ENCODE results near the gene ADCY4. TPM values are rescaled to one million over a fixed set of nuclear protein-coding genes. Genes with fewer than 3 reads are reported as not detected.

The ADCY4 gene
- total RNA-seq, 1 experiment from 2014 or later = not detected

DNA sequence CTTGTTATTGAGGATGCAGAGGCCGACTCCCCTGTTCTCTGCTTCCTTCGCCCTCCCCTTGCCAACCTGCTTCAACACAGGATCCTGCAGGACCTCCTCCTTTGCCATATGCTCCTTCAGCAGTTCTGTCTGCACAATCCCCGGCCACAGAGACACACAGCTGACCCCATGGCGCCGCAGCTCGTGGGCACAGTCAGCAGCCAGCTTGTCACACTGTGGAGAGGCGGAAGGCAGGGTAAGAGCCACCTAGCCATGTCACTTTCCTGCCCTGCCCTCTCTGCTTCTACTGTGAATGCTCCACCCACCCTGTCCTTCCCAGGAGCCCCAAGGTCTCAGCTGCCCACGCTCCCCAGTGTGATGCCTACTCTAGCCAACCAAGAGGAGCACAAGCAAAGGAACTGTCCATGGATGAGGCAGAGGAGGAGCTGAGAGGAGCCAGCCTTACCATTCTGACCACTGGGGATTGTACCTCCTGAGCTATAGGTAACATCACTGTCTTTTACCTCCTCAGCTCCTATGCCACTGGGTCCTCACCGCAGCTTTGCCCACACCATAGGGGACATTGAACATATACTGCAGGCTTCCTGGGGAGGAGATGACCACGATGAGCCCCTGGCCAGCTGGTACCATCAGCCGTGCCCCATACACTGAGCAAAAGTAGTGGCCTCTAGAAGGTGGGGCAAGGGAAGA, 42.6 kb downstream of the ADCY4 start:
- DNase-seq (ENCODE audit: low read depth, low spot score) = no peak
- in situ Hi-C loops (cut with HindIII; ENCODE audit: low pct_unique_long_range_greater_than_20kb, low sequenced_read_pairs) = no loop called here

DNA sequence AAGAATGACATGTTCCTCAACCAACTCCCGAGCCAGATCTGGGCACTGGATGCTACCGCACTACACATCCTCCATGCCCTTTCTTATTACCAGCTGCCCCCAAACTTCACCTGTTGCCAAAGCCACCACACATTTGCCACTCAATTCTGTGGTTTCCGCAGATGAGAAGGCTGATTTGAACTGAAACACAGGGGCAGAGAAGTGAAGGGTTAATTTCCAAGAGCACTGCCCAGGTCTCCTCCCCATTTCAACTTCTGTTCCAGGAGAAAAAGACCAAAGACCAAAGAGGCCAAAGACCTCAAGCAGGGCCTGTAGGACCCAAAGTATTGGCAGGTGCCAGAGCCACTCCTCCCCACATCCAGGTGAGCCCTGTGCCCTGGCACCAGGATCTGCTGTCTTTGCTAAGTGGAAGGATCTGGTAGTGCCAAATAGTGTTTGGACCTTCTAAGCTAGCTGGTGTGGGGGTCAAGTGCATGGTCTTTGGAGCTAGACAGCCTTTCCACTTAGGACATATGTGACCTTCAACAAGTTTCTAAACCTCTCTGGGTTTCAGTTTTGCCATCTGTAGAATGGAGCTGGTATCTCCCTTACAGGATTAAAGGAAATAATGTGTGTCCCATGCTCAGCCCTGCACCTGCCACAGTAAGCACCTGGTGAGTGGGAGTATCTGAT, 43.3 kb downstream of the ADCY4 start:
- no peak for DNase-seq (ENCODE audit: low read depth, low spot score)
- in situ Hi-C loops (cut with HindIII; ENCODE audit: low pct_unique_long_range_greater_than_20kb, low sequenced_read_pairs) = no loop called here

DNA sequence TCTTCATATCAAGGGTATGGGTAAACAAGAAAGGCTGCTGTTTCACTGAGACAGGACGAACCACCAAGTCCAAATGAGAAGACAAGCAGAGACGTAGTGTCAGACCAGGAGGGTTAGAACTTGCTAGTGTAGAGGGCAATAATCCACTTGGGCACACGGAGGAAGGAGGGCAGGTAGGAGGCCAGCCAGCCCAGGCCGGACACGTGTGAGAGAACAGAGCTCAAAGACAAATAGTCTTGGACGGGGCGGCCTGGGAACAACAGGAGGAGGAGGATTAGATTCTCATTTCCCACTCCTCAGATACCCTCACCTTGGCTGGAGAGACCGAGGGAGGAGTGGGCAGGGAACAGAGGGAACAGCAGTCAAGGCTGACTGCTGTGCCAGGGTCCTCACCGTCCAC, 44.1 kb downstream of the ADCY4 start:
- in situ Hi-C loops (cut with HindIII; ENCODE audit: low pct_unique_long_range_greater_than_20kb, low sequenced_read_pairs) = no loop called here
- DNase-seq (ENCODE audit: low read depth, low spot score) = no peak

DNA sequence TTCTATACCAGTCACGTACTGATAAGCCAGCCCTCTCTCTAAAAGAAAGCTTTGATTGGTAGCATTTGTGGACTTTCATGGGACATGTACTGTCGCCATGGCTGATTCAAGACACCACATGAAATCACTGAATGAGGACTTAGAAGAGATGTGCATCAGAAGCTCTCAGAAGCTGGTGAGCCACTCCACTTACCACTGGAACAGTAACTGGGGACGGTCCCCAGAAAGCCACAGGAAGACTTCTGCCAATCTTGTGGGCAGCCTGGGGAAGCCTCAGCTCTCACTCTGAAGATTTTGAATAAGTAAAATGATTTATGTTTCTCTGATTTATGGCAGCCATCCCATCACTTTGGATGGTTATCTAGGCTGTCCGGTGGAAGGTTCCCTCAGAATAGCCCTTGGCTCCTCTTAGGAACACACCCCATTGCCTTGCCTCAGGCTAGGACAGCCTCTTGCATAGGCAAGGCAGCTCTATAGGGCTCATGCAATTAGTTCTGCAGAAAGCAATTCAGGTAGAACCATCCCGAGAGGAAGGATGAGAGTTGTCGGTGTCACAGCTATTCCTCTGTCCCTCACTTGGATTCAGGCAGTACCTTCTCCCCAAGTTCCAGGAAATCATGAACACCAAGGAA, 45.1 kb downstream of the ADCY4 start:
- DNase-seq (ENCODE audit: low read depth, low spot score) = no peak
- in situ Hi-C loops (cut with HindIII; ENCODE audit: low pct_unique_long_range_greater_than_20kb, low sequenced_read_pairs) = no loop called here

DNA sequence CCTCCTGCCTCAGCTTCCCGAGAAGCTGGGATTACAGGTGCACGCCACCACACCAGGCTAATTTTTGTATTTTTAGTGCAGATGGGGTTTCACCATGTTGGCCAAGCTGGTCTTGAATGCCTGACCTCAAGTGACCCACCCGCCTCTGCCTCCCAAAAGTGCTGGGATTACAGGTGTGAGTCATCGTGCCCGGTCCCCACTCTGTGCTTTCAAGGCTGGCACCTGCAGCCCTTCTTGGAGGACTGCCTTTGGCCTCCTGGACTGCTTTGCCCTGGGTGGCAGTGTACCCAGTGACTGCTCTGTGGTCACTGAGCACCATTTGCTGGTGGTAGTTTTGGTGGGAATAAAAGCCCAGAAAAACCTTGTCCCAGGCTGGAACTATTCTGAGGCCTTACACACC, 47.9 kb downstream of the ADCY4 start:
- no peak for DNase-seq (ENCODE audit: low read depth, low spot score)
- in situ Hi-C loops (cut with HindIII; ENCODE audit: low pct_unique_long_range_greater_than_20kb, low sequenced_read_pairs) = no loop called here

DNA sequence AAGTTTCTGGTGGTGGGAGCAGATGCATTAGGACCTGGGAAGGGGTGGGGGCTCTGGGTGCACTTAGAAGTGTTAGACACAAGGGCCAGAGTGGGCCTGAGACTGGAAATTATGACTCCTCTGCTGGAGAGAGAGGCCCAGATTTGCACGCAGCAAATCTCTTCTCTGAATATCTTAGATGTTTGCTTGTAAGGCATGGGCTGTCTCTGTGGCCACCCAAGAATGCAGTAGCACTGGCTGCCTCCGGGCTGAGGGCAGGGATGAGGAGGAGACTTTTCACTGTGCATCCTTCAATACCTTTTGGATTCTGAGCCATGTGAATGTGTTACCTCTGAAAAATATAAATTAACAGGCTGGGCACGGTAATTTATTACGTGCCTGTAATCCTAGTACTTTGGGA, 49.5 kb downstream of the ADCY4 start:
- no peak for DNase-seq (ENCODE audit: low read depth, low spot score)
- in situ Hi-C loops (cut with HindIII; ENCODE audit: low pct_unique_long_range_greater_than_20kb, low sequenced_read_pairs) = no loop called here

DNA sequence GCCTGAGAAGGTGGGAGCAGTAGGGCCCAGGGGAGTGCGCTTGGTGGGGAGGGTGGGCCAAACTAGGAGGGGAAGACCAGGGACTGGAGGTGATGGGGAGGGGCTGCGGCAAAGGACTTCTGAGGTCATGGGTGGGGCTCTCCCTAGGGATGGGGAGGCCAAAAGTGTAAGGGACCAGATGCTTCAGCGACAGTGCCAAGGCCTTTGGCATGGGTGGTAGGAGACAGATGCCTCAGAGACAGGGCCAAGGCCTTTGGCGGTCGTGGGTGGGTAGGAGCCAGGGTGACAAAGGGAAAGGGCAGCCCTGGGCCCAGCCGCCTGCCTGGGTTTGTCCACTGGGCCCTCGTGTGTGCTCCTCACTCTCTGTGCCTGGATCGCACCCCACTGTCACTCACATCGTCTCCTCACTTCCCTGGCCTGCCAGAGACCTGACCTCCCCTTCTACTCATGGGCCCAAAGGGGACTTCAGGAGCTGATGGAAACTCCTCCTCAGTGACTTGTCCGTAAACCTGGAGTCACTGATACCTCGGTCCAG, 50.3 kb downstream of the ADCY4 start:
- no peak for DNase-seq (ENCODE audit: low read depth, low spot score)
- in situ Hi-C loops (cut with HindIII; ENCODE audit: low pct_unique_long_range_greater_than_20kb, low sequenced_read_pairs) = no loop called here

DNA sequence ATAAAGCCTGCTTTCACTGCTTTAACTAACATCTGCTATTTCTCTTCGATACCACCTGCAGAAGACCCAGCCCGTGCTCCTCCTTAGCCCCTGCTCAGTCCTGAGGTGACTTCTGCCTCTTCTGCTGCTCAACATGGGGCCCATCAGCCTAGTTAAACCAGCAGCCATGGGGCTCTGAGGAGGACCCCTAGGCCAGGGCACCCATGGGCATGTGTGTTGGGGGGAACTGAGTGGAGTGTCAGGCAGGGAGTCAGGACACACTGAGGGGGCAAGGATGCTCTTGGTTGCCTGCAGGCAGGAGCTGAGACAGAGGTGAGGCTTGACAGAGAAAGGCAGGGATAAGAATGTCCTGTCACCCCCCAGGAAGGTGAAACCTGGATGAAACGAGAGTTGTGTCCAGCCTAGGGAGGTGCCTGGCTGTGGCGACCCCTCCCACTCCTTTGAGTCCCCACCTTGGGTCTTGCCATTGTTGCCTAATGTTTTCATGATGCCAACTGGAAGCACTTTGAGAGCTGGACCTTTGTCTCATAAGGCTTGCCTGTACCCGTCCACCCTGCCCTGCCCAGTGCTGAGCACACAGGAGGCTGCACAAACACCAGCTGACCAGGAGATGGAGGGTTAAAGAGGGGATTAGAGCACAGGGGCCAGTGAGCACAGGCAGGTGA, 50.9 kb downstream of the ADCY4 start:
- DNase-seq (ENCODE audit: low read depth, low spot score) = no peak
- in situ Hi-C loops (cut with HindIII; ENCODE audit: low pct_unique_long_range_greater_than_20kb, low sequenced_read_pairs) = no loop called here

DNA sequence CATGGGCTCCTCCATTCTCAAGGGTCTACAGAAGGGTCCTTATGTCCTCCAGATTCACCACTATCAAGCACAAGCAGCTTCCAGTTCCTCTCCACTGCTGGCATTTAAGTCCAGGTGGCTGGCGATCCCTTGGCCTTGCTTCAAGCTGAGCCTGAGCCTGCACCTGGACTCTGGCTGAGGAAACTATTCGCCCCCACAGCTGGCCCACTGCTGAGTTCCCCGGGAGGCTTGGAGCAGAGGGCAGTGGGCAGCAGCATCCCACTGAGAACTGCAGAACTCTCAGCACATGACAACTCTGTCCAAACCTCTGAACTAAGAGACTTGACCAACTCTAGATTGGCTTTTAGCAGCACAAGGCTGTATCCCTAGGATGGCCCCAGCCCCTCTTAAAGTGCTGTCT, 52.1 kb downstream of the ADCY4 start:
- in situ Hi-C loops (cut with HindIII; ENCODE audit: low pct_unique_long_range_greater_than_20kb, low sequenced_read_pairs) = no loop called here
- DNase-seq (ENCODE audit: low read depth, low spot score) = no peak

DNA sequence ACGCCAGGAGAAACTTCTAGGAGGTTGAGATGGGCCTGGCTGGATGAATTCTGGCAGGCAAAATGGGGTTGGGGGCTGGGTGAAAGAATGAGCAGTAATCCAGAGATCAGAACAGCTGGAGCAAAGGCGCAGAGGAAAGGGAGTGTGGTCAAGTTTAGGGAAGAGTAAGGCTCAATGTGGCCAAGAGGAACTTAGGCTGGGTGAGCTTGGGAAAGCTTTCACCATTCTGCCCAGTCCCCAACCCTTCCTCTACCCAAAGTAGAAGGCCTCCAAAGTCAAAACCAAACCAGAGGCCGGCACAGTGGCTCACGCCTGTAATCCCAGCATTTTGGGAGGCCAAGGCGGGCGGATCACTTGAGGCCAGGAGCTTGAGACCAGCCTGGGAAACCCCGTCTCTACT, 53.2 kb downstream of the ADCY4 start:
- DNase-seq (ENCODE audit: low read depth, low spot score) = no peak
- in situ Hi-C loops (cut with HindIII; ENCODE audit: low pct_unique_long_range_greater_than_20kb, low sequenced_read_pairs) = no loop called here

DNA sequence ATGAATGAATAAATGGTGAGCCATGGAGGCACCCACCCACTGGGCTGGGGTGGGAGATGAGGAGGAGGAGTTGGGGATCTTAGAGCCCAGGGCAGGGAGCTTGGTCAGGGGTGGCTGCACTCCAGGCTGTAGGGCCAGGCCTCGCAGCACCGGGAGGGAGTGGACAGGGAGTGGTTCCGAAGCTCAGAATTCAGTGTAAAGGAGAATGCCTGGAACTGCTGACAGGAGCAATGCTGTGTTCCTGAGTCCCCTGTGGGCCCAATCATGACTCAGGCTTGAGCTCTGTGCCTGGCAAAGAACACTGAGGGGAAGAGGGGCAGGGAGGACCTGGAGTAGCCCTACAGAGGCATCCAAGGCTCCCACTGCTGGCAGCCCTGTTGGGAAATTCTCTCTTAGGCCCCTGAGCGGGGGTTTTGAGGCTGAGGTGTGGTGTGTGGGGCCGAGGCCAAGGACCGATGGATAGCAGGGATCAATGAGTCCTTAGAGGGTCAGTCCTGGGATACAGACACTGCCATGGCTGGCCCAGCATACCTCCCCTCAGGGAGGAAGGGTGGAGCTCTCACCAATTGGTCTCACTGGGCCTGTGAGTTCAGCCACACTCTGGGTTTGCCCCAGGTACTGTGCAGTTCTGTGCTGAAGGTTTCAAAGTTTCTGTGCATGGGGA, 53.9 kb downstream of the ADCY4 start:
- in situ Hi-C loops (cut with HindIII; ENCODE audit: low pct_unique_long_range_greater_than_20kb, low sequenced_read_pairs) = no loop called here
- DNase-seq (ENCODE audit: low read depth, low spot score) = no peak

DNA sequence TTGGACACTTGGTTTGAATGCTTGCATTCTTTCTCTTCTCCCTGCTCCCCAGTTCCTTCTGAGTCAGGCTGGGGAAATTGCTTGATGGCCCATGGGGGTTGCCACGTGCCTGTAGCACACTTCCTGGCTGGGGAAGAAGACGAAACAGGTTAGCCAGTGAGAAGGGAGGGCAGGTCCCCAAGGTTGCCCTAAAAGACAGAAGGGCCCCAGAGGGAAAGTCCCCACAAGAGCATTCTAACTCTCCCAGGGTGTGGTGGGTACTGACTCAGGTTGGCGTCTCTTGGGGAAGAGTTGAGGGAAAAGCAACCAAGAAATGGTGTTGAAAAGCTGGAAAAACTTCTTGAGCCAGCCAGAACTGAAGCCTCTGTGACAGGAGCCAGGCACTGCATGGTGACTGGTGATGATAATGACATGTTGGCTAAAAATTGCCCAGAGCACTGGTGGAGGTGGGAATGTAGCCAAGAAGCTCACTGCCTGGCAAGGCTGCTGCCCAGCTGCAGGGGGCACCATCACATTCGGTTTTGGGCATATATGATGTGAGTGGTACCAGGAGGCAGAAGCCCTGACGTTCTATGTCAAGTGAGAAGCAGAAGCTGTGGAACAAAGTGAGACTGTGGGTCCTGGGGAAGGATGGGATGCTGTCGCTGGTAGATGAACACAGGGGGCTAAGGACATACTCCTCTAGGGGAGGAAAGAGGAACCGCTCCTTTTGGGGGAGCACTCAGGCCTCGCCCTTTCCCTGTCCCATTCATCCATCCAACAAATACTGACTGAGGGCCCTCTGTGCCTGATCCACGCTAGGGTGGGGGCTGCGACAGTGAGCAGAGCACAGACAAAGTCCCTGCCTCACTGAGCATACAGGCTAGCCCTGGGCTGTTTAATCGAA, 55.3 kb downstream of the ADCY4 start:
- DNase-seq (ENCODE audit: low read depth, low spot score) = peak; percentile 62

DNA sequence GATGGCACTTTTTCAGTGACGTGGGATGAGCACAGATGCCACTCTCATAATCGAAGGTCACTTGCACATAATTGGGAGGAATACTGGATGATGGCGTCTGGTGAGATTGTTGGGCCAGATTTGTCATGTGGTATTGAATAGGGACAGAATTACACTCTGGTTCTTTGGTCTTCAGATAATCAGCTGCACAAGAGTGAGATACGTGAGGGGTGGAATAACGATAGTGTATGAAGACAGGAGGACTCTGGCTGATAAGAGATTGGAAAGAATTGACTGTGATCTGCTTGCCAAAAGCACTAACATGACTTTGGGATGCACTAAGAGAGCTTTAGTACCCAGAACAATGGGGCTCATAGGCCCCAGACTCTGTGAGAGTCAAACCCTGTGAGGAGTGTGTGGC, 56.4 kb downstream of the ADCY4 start:
- DNase-seq (ENCODE audit: low read depth, low spot score) = no peak
- in situ Hi-C loops (cut with HindIII; ENCODE audit: low pct_unique_long_range_greater_than_20kb, low sequenced_read_pairs) = no loop called here

More for the DNA sequence above, 55.3 kb downstream of the ADCY4 start:
- in situ Hi-C loops (cut with HindIII; ENCODE audit: low pct_unique_long_range_greater_than_20kb, low sequenced_read_pairs) = no loop called here

DNA sequence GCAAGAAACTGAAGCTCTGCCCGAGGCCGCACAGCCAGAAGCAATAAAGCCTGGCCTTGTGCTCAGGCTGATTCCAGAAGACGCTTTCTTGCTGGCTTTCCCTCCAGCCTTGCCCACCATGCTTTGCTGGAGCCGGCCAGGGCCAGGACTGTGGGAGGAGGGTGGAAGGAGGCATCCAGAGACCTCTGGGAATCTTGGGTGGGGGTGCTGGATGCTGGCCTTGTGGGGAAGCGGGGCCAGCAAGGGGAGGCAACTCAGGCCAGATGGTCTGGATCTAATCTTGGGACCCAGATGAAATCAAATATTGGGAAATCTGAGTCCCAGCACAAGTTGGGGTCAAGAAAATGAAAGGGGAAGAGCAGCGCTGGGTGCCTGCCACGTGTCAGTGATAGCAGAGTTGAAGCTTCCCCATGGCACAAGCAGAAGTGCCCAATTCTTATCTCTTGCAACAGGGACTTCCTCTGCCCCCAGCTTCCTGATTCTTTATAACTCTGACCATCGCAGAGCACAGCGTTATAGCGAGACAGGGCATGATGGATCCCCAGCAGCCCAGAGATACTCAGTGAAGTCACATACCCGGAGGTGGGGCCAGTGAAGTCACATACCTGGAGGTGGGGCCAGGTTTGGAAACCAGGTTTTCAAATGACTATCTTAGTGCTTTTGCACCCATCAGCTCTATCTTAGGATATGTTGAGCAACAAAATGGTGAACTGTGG, 57.1 kb downstream of the ADCY4 start:
- DNase-seq (ENCODE audit: low read depth, low spot score) = no peak
- in situ Hi-C loops (cut with HindIII; ENCODE audit: low pct_unique_long_range_greater_than_20kb, low sequenced_read_pairs) = no loop called here

DNA sequence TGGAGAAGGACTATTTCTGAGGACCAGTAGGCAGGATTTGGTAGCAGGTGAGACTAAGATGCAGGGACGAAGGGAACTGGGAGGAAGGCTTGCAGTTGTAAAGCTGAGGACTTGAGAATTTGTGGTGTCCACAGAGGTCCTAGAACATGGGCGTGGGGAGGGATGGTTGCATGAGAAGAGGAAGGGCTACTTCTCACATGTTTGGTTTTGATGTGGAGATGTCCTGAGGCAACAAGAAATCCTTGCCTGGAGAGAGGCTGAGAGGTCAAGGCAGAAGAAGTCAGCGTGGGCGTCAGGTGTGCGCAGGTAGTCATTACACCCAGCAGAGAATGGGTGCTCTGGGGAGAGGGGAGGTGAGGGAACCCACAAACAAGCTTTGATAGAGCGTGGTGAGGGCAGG, 57.8 kb downstream of the ADCY4 start:
- DNase-seq (ENCODE audit: low read depth, low spot score) = no peak
- in situ Hi-C loops (cut with HindIII; ENCODE audit: low pct_unique_long_range_greater_than_20kb, low sequenced_read_pairs) = no loop called here

DNA sequence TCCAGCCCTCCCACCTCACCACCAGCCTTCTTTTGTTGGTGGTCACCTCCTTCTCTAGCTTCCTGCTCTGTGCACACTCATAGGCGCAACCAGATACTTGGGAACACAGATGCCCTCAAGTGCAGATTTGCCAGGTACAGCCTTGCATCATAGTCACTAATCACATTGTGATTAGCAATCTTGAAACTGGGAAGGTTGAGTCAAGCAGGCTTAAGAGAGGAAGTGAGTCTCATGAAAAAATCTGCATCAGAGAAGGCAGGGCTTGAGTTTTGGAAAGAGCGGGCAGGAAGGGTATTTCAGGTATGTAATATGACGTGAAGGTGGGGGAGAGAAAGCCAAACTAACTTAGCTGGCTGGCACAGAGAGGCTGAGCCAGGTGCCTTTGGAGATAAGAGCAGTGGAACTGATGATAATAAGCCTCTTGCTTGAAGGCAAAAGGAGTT, 60.7 kb downstream of the ADCY4 start:
- in situ Hi-C loops (cut with HindIII; ENCODE audit: low pct_unique_long_range_greater_than_20kb, low sequenced_read_pairs) = no loop called here

More for the DNA sequence above, 60.7 kb downstream of the ADCY4 start:
- no peak for DNase-seq (ENCODE audit: low read depth, low spot score)

Data from SK-MEL-5 (cell line).